NCI-H1092 treated with DMSO at 0.1 percent for 48 hours (cell line): ENCODE measurements around the gene MAP6D1.
"Not testable (repeated sequence)": the region's sequence is repeated elsewhere in the genome, so short reads cannot be mapped to it uniquely, and the experiment has no call there.

ENCODE experiments used
- DNase-seq: peaks from one replicate; lab custom pipeline; 2025; lab: John Stamatoyannopoulos, UW

The MAP6D1 gene

GRCh38 chr3:183799461-183799860 lies 25.9 kb downstream of the MAP6D1 start:
- no peak for DNase-seq

DNA sequence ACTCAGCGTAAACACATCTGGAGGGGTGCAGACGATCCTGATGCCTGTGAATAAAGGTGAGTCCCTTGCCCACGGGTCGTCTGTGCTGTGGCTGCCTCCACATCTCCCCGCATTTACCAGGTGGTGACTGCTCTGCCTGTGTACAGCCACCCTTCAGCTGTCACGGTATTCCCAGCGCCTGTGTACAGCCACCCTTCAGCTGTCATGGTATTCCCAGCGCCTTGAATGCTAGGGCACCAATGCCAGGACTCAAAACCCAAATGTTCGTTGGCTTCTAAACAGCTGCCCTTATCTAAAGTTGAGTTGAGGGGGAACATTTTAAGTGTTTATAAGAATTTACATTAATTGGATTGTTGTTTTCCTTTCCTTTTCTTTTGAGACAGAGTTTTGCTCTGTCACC lies 27.4 kb downstream of the MAP6D1 start:
- DNase-seq, result no peak

- DNase-seq, result no peak
Observed at GRCh38 chr3:183796372-183796771, 29.0 kb downstream of the MAP6D1 start.

DNA sequence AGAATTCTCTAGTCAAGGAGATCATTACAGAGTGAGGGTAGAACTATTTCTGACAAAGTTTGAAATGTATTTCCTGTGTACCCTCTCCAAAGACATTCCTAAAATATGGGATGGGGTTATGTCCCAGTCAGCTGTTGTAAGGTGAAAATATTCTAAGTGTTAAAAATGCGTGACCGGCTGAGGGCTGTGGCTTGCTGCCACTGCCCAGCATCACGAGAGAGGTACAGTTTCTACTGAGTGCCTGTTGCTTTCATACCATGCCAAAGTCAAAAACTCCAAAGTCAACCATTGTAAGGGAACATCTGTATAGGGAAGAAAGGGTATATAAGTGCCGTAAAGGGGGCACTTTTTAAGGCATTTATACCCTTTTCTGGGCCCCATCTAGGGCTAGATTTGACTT lies 30.9 kb downstream of the MAP6D1 start:
- DNase-seq, result no peak

GRCh38 chr3:183792976-183793375 lies 32.4 kb downstream of the MAP6D1 start:
- no peak for DNase-seq

- no peak for DNase-seq
Observed at GRCh38 chr3:183790700-183791099, 34.7 kb downstream of the MAP6D1 start.

DNA sequence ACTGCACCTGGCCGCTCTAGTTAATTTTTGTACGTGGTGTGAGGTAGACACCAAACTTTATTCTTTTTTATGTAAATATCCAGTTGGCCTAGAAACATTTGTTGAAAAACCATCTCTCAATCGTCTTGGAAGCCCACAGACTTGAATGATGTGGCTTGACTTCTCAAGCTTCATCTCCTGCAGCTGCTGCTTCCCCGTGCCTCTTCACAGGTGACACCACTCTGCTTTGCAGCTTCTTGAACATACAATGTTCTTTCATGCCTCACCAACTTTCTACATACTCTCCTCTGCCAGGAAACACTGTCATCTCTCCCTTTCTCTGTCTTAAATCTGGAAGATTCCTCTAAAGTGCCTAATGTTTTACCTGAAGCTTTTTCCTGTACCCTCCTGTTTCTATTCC lies 35.6 kb downstream of the MAP6D1 start:
- DNase-seq, result no peak

DNA sequence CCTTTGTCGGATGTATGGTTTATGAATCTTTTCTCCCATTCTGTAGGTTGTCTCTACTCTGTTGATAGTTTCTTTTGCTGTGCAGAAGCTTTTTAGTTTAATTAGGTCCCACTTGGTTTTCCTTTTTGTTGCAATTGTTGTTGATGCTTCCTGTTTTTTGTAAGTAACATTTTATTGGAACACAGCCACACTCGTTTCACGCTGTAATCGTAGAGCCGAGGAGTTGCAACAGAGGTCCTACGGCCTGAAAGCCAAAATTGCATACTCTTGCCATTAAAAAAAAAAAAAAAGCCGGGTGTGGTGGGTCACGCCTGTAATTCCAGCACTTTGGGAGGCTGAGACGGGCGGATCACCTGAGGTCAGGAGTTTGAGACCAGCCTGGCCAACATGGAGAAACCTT lies 40.9 kb downstream of the MAP6D1 start:
- DNase-seq, result not testable (repeated sequence)

- DNase-seq, result no peak
Observed at GRCh38 chr3:183782576-183783276, 42.7 kb downstream of the MAP6D1 start.

- no peak for DNase-seq
Observed at GRCh38 chr3:183781246-183781645, 44.1 kb downstream of the MAP6D1 start.

DNA sequence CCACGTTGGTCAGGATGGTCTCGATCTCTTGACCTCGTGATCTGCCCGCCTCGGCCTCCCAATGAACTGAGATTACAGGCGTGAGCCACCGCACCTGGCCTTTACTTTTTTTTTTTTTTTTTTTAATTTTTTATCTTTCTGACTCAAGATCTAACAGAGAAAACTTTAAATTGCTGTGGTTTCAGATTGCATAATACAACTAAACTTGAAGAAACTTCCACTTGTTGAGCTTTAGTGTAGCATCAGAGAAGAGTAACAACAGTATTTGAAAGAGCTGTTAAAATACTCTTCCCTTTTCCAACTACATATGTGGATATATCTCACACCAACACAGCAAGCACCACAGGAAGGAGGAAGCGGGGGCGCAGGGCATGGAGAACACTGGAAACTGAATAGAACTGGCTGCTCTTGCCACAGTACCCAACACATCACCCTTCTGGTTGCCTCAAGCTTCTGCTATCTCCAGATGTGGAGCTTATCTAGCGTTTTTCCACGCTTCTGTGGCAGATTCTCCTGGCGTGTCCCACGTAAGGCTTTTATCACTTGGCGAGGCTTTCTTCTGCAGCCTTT lies 45.4 kb downstream of the MAP6D1 start:
- DNase-seq, result no peak

- no peak for DNase-seq
Observed at GRCh38 chr3:183777016-183777618, 48.3 kb downstream of the MAP6D1 start.

DNA sequence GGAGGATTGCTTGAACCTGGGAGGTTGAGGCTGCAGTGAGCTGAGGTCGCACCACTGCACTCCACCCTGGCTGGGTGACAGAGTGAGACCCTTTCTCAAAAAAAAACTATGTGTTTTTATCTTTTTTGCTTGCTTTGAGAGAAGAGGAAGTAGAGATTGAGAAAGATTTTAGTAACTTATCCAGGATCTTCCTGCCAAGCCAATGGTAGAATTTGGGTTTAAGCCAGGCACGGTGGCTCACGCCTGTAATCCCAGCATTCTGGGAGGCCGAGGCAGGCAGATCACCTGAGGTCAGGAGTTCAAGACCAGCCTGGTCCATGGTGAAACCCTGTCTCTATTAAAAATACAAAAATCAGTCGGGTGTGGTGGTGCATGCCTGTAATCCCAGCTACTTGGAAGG lies 48.9 kb downstream of the MAP6D1 start:
- not testable (repeated sequence) for DNase-seq

DNA sequence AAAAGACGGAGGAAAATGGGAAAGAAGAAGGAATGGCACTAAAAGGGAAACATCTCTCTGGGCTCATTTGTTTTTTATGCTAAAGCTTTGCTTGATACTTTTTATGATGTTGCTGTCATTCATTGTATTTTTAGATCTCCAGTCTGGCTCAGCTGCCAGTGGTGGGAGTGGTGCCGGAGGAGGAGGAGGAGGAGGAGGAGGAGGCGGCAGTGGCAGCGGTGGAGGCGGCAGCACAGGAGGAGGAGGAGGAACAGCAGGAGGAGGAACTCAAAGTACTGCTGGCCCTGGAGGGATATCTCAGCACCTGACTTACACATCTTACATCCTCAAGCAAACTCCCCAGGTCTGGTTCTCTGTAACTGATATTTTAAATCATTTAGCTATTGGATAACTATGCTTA lies 49.6 kb downstream of the MAP6D1 start:
- no peak for DNase-seq

GRCh38 chr3:183774631-183775030 lies 50.7 kb downstream of the MAP6D1 start:
- no peak for DNase-seq

DNA sequence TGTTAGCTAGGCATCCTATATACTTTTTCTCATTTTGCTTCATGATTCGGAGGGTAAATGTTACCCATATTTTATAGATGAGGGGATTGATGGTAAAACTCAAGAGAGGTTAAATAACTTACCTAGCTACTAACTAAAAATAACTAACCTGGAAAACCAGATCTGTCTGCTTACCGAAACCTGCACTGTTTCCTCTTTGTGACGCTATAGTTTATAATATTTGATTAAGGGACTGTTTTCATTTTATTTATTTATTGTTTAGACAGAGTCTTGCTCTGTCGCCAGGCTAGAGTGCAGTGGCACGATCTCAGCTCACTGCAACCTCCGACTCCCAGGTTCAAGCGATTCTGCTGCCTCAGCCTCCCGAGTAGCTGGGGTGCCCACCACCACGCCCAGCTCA lies 55.9 kb downstream of the MAP6D1 start:
- DNase-seq, result no peak

GRCh38 chr3:183768114-183768513 lies 57.3 kb downstream of the MAP6D1 start:
- DNase-seq, result no peak

GRCh38 chr3:183766745-183767606 lies 58.4 kb downstream of the MAP6D1 start:
- peak; percentile 70 for DNase-seq

GRCh38 chr3:183766107-183766506 lies 59.3 kb downstream of the MAP6D1 start:
- DNase-seq, result no peak
